HG02870 (cell line): ENCODE data around the gene ESYT1.
A peak's percentile ranks its signal among the peaks of the same experiment; 100 is the strongest.

Experiments used
- ATAC-seq: cut with Tn5 transposase; IDR thresholded peaks from one replicate; pipeline ENCODE4 v1.9.1; 2021; ENCODE audit warnings: mild to moderate bottlenecking, moderate library complexity; ENCODE audit not compliant: unreplicated experiment

Gene ESYT1, protein sequence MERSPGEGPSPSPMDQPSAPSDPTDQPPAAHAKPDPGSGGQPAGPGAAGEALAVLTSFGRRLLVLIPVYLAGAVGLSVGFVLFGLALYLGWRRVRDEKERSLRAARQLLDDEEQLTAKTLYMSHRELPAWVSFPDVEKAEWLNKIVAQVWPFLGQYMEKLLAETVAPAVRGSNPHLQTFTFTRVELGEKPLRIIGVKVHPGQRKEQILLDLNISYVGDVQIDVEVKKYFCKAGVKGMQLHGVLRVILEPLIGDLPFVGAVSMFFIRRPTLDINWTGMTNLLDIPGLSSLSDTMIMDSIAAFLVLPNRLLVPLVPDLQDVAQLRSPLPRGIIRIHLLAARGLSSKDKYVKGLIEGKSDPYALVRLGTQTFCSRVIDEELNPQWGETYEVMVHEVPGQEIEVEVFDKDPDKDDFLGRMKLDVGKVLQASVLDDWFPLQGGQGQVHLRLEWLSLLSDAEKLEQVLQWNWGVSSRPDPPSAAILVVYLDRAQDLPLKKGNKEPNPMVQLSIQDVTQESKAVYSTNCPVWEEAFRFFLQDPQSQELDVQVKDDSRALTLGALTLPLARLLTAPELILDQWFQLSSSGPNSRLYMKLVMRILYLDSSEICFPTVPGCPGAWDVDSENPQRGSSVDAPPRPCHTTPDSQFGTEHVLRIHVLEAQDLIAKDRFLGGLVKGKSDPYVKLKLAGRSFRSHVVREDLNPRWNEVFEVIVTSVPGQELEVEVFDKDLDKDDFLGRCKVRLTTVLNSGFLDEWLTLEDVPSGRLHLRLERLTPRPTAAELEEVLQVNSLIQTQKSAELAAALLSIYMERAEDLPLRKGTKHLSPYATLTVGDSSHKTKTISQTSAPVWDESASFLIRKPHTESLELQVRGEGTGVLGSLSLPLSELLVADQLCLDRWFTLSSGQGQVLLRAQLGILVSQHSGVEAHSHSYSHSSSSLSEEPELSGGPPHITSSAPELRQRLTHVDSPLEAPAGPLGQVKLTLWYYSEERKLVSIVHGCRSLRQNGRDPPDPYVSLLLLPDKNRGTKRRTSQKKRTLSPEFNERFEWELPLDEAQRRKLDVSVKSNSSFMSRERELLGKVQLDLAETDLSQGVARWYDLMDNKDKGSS

DNA sequence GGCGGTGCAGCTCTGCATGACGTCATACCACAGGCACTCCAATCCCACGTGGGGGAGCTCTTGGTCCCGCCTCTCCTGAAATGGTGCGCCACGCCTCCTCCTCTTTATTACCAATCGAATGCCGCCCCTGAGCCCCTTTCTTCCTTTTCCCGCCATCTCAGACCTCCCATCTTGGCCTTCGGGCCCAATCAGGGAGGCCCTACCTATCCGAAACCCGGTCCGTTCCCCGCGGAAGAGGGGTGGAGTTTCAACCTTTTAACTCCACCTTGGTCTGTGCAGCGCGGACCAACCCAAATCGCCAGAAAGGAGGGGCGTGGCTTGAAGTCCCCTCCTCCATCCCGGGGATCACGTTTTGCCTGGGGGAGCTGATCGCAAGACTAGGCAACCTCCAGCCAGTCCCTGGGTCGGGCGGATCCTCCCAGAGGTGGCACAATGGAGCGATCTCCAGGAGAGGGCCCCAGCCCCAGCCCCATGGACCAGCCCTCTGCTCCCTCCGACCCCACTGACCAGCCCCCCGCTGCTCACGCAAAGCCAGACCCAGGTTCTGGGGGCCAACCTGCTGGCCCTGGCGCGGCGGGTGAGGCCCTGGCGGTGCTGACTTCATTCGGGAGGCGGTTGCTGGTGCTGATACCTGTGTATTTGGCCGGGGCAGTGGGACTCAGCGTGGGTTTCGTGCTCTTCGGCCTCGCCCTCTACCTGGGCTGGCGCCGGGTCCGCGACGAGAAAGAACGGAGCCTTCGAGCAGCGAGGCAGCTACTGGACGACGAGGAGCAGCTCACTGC lies at the start of gene ESYT1:
Gene ESYT1, plus strand, starts transcription at position 380 of the 782 bp plus-strand sequence. Its CDS starts 53 bp downstream, at position 433.
- ATAC-seq: peak; percentile 88

DNA sequence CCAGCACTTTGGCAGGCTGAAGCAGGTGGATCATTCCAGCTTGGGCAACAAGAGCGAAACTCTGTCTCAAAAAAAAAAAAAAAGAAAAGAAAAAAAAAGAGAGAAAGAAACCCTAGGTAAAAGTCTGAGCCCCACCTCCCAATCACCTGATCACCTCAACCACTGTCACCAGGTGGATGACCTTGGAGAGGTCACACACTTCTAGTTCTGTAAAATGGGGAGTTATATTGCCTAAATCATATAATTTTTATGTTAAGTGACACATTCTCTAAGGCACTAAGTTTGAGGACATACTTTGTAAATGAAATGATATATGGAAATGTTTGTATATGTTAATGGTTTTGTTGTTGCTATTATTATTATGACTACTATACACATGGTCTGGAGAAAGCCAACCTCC lies 49.6 kb upstream of the ESYT1 start:
- ATAC-seq: no peak

DNA sequence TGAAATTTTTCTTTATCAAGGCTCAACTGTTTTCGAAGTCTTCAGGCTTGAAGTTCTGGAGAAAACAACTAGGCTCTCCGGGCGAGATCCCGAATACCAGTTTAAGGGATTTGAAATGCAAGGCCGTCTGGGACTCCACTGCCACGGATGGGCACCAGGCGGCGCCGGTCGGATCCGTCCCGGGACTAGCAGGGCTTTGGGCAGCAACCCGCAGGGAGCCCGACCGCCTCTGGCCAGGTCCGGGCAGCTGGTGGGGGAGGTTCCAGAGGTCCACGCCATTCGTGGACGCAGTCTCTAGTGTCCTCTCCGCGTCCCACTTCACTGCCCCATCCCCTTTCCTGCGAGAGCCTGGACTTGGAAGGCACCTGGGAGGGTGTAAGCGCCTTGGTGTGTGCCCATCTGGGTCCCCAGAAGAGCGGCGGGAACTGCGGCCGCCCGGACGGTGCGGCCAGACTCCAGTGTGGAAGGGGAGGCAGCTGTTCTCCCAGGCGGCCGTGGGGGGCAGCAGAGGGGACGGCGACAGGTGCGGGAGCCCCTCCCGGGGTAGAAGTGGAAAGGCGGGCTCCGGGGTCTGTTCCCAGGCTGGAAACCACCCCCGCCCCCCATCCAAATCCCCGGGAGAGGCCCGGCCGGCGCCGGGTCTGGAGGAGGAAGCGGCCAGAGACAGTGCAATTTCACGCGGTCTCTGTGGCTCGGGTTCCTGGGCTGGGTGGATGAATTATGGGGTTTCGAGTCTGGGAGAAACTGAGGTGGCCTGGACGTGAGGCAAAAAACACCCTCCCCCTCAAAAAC lies 48.9 kb upstream of the ESYT1 start:
- ATAC-seq: no peak

DNA sequence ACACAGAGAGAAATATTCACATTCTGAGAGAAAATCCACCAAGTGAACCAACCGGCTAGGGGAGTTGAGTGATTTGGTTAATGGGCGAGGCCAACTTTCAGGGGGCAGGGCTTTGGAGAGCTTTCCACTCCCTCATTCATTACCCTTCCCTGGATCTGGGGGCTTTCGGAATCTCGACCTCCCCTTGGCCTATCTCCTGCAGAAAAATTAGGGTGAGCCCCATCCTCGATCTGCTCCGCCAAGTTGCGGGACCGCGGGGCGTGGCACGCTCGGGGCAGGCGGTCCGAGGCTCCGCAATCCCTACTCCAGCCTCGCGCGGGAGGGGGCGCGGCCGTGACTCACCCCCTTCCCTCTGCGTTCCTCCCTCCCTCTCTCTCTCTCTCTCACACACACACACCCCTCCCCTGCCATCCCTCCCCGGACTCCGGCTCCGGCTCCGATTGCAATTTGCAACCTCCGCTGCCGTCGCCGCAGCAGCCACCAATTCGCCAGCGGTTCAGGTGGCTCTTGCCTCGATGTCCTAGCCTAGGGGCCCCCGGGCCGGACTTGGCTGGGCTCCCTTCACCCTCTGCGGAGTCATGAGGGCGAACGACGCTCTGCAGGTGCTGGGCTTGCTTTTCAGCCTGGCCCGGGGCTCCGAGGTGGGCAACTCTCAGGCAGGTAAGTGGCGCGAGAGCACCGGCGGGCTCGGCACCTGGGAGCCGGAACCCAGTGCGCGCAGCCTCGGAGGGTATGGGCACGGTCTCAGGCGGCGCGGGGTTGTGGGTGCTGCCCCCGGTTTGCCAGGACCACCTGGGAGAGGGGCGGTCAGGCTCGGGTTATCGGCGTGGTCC lies 48.1 kb upstream of the ESYT1 start, which contains the start of gene ERBB3:
Gene ERBB3, plus strand, starts transcription at position 443 of the 833 bp plus-strand sequence. Its CDS starts 136 bp downstream, at position 579.
- ATAC-seq: no peak

DNA sequence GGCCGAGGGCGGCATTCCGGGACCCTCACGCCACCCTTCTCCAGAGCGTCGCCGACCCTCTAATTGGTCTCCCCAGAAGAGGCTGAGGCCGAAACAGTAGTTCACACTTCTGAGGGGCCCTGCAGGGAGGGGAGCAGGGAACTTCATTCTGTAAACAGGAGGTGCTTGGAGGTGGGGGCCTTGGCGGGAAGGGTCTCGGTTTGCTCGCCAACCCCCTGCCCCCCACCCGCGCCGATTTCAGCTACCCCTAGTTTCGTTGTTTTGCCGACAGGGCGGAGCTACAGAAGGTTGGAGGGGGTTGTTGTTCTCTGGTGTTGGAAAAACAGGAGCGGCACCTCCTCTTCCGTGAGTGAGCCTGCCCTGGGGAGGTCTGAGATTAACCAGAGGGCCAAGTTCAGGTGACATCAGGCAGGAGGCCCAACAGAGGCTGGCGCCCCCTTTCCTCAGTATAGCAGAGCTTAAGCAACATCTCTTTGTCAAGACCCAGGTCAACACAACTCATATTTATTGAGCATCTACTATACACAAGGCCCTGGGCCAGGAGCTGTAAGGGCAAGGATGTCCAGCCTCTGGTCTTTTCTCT lies 47.4 kb upstream of the ESYT1 start:
- ATAC-seq: no peak

DNA sequence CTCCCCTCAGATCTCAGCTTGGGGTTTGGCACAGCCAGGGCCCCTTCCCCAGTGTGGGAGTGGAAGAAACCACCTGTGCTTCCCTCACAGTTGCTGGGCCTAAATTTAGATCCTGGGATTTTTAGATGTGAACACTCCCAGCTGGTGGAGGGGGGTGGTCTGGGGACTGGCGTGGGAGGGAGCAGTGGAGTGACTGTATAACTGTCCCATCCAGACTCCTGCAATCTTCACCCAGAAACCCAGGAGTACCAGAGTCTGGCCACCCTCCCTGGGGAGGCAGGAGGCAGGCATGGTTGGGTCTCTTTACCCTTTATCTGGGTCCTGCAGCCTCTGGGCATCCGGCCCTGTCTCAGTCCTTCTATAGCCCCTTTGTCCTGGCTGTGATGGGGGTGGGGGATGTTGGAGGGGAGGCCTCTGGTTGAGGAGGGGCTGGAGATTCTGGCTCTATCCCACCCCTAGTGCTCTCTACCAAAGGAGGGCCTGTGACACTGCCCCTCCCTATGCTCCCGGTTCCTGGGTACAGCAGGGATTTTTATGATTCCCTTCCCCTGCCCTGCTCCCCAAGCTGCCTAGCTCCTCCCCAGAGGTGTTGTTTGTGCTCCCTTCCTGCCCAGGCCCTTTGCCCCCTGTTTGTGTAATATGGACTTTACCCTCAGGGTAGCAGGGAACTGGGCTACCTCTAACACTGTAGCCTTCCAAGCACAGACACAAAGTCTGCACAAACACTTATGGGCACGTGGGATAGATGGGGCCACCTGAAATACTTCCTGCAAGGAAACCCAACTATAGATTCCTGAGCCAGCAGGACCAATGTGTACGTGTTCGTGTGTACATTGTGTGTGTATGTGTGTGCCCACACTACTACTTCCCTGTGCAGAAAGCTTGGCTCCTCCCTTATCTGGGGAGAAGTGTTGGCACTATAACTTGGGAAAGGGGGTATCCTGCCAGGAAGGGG lies 46.4 kb upstream of the ESYT1 start:
- ATAC-seq: no peak

DNA sequence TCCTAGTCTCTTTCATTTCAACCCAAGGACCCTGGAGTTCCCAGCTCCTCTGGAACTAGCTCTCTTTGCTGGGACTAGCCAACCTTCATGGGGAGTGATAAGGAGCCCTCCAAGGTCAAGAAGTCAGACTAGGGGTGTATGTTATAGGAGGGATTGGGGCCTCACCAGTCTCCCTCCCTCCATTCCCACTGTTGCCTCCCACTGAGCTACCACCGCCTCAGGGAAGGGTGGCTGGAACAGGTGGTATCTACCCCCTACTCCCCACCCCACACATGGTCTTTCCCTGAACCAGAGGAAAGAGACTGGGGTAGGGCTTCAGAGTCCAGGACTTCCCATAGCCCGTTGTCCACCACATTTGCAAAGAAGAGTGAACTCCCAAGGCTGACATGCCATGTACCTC lies 45.7 kb upstream of the ESYT1 start:
- no peak for ATAC-seq

DNA sequence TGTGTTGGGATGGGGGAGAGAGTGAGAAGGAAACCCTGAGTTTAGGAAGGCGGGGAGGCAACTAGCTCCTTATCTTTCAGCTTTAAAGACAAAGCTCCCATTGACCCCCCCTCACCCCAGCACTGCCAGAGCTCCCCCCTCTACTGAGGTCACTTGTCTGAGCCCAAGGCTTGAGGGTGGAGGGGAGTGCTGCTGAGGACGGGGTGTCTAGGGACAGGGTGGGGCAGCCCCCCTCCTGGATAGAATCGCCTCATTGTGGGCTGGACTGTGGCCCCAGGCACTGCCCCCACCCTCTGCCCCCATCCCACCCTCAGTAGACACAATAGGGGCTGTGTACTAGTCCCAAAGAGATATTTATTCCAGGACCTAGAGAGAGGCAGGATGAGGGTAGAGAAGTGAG lies 45.1 kb upstream of the ESYT1 start:
- no peak for ATAC-seq

DNA sequence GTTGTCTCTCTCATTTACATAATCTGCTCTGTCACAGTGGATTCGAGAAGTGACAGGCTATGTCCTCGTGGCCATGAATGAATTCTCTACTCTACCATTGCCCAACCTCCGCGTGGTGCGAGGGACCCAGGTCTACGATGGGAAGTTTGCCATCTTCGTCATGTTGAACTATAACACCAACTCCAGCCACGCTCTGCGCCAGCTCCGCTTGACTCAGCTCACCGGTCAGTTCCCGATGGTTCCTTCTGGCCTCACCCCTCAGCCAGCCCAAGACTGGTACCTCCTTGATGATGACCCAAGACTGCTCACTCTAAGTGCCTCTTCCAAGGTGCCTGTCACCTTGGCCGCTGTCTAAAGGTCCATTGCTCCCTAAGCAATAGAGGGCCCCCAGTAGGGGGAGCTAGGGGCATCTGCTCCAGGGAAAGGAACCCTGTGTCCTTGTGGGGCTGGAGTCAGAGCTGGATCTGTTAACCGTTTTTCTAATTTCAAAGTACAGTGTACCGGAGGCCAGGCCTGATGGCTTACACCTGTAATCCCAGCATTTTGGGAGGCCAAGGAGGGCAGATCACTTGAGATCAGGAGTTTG lies 43.0 kb upstream of the ESYT1 start:
- ATAC-seq: no peak

DNA sequence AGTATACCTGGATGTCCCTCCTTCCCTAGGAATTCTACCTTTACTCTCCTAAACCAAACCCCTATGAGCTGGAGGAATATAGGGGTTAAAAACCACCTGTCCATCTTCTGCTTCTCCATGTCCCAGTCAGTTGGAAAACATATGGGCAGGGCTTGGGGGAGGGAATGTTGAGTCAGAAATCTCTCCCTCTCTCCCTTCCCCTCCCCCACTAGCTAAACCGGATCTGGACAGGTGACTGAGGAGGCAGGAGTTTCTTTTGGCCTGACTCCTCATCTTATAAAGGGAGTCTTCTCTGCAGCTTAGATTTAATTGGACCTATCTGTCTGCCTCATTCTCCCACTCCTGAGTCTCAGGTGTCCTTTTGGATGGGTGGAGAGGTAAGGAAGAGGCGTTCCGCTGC lies 42.0 kb upstream of the ESYT1 start:
- no peak for ATAC-seq

DNA sequence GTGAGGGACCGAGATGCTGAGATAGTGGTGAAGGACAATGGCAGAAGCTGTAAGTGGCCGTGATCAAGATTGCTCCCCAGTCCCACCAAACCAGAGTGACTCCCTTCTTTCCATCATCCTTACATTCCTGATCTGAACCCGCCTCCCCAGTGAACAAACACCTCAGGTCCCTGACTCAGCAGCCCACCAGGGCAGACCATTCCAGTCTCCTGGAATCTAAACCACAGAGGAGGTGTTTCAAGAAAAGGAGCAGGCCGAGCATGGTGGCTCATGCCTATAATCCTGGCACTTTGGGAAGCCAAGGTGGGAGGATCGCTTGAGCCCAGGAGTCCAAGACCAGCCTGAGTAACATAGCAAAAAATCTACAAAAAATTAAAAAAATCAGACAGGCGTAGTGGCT lies 41.5 kb upstream of the ESYT1 start:
- no peak for ATAC-seq

DNA sequence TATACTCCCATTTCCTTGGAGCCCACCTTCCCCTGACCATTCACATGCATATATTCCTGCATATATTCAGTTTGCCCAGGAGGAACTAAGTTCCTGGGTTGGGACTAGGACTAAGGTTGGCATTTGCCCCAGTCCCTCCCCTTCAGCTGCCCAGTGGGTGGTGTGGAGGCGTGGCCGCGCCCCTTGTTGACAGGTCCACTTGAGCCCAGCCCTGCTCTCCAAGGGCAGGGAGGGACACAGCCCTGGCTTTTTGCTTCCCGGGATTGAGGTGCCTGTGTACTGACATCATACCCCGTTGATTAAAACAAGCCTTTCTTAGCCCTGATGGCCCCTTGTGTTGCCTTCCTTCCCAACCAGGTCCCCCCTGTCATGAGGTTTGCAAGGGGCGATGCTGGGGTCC lies 40.8 kb upstream of the ESYT1 start:
- ATAC-seq: no peak

DNA sequence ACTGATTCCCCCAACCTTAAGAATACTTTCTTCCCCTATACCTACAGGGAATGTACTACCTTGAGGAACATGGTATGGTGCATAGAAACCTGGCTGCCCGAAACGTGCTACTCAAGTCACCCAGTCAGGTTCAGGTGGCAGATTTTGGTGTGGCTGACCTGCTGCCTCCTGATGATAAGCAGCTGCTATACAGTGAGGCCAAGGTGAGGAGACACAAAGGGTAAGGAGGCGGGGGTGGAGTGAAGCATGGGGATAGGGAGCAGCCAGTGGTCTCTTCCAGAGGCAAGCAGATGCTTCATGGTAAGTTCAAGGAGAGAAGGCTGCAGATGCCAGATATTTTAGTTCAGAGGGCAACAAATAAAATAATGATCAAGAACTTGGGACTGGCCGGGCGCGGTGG lies 30.3 kb upstream of the ESYT1 start:
- no peak for ATAC-seq

DNA sequence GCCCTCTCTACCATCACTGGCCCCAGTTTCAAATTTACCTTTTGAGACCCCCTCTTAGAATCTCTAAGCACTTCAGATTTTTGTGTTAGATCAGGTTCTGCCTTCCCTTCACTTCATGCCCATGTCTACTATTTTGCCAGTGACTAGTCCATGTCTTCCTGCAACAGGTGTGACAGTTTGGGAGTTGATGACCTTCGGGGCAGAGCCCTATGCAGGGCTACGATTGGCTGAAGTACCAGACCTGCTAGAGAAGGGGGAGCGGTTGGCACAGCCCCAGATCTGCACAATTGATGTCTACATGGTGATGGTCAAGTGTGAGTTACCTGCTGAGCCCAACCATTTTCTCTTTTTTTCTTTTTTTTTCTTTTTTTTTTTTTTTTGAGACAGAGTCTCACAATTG lies 29.5 kb upstream of the ESYT1 start:
- ATAC-seq: no peak

DNA sequence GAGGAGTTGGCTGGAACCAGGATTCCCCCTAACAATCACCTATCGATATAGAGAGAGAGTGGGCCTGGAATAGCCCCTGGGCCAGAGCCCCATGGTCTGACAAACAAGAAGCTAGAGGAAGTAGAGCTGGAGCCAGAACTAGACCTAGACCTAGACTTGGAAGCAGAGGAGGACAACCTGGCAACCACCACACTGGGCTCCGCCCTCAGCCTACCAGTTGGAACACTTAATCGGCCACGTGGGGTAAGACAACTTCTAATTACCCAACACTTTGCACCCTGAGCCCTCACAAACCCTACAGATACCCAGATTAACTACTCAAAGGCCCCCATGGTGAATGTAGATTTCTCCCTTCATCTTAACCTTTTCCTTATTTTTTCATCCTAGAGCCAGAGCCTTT lies 28.3 kb upstream of the ESYT1 start:
- no peak for ATAC-seq

DNA sequence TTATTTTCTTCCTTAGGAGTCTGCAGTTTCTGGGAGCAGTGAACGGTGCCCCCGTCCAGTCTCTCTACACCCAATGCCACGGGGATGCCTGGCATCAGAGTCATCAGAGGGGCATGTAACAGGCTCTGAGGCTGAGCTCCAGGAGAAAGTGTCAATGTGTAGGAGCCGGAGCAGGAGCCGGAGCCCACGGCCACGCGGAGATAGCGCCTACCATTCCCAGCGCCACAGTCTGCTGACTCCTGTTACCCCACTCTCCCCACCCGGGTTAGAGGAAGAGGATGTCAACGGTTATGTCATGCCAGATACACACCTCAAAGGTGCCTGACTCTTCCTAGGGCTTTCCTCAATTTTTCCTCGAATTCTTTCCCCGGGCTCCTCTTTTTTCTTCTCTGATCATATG lies 27.0 kb upstream of the ESYT1 start:
- no peak for ATAC-seq

DNA sequence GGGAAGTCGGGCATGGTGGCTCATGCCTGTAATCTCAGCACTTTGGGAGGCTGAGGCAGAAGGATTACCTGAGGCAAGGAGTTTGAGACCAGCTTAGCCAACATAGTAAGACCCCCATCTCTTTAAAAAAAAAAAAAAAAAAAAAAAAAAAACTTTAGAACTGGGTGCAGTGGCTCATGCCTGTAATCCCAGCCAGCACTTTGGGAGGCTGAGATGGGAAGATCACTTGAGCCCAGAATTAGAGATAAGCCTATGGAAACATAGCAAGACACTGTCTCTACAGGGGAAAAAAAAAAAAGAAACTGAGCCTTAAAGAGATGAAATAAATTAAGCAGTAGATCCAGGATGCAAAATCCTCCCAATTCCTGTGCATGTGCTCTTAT lies 25.4 kb upstream of the ESYT1 start:
- no peak for ATAC-seq
